GM10847 (cell line): ENCODE results near the gene NBAS.

Source experiments
- POLR2A ChIP-seq: IDR thresholded peaks from 2 replicates; pipeline ENCODE4 v1.6.1; 2011; ENCODE audit not compliant: insufficient read length; ENCODE audit errors: extremely low read depth

Gene NBAS

GRCh38 chr2:15377202-15377601 is 183.9 kb downstream of the NBAS start:
- TF ChIP-seq POLR2A = no peak

DNA sequence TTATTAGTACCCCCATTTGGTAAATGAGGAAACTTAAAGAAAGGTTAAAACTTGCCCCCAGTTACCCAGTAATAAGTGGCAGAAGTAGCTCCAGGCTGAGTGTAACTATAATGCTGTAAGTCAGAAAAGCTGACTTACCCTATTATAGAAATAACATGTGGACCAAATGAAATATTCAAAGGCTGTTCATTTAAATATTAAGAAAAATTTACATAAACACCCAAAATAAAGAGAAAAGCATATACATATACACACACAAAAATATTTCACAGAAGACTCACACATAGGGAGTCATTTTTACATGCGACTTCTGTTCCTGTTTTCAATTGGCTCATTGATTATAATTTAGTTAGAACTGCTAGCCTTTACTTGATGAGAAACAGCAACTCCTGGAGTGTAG is 189.1 kb downstream of the NBAS start:
- no peak for TF ChIP-seq POLR2A

GRCh38 chr2:15369129-15369528 is 192.0 kb downstream of the NBAS start:
- no peak for TF ChIP-seq POLR2A

DNA sequence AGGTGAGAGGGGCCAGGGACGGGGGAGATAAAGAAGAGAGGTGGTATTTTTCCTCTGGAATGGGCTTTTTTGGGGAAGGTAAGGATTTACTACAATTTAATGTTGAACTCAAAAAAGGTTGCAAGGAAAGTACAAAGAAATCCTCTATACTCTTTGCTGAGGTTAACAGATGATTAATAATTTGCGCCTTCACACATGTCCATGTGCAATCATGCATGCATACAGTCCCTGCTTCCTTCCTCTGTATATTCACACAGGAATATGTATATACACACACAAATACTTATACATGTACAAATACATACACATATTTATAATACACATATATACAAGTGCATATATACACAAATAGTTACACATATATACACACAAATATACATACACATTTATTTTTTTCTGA is 193.4 kb downstream of the NBAS start:
- no peak for TF ChIP-seq POLR2A

DNA sequence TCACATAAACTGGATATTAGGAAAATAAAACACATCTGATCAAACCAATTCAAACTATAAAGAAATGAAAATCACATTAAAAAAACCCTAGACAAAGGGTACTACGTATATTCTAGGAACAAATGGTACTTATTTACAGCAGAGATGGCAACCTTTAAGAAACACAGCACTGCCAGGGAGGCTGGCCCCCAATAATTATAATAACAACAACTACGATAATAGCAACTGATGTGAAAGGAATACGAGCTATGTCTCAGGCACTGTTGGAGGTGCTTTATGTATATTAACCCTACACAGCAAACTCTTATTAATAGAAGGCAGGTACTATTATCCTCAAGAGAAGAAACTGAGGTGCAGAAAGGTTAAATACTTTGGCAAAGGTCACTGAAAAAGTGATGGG is 193.9 kb downstream of the NBAS start:
- TF ChIP-seq POLR2A = no peak

DNA sequence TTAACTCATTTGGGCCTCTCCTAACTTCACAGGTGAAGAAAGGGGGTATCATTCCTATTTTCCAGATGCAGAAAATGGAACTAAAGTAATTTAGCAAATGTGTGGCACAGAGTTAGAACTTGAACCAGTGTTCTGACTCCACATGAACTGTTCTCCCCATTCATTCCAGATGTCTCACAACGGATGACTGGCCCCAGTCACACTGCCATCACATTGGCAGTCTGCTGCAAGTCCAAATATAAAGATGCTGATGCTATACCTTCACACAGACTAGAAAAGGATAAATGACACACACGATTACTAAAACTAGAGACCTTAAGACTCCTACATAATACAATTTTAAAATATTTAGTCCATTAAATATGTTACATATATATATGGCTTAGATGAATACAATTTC is 195.7 kb downstream of the NBAS start:
- no peak for TF ChIP-seq POLR2A

DNA sequence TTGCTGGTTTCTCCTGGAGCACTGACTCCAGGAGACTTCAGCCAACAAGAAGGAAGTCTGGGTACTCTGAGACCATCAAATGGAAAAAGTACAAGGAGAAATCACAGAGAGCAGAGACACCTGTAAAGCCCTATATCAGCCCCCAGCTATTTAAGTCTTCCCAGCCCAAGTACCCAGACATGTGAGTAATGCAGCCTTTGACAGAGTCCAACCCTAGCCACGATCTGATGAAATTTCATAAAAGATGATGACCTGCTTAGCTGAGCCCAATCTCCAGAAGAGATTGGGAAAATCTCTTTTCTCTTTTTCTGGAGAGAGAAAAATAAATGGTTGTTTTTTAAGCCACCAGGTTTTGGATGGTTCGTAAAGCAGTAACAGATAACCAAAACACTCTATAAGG is 196.6 kb downstream of the NBAS start:
- TF ChIP-seq POLR2A = no peak

DNA sequence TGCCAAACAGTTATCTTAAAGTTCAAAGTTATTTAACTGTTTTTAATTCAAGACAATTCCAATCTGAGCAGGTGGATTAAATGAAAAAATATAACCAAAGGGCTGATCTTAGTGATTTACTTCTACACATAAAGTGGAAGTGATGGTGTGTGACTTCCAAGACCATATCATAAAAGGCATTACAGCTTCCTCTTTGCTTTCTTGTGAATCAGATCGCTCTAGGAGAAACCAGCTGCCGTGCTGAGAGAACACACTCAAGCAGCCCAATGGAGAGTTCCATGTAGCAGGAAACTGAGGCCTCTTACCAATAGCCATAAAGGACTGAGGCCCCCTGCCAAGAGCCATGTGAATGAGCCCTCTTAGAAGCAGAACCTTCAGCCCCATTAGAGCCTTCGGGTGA is 197.4 kb downstream of the NBAS start:
- no peak for TF ChIP-seq POLR2A

GRCh38 chr2:15363142-15363541 is 198.0 kb downstream of the NBAS start:
- TF ChIP-seq POLR2A = no peak

DNA sequence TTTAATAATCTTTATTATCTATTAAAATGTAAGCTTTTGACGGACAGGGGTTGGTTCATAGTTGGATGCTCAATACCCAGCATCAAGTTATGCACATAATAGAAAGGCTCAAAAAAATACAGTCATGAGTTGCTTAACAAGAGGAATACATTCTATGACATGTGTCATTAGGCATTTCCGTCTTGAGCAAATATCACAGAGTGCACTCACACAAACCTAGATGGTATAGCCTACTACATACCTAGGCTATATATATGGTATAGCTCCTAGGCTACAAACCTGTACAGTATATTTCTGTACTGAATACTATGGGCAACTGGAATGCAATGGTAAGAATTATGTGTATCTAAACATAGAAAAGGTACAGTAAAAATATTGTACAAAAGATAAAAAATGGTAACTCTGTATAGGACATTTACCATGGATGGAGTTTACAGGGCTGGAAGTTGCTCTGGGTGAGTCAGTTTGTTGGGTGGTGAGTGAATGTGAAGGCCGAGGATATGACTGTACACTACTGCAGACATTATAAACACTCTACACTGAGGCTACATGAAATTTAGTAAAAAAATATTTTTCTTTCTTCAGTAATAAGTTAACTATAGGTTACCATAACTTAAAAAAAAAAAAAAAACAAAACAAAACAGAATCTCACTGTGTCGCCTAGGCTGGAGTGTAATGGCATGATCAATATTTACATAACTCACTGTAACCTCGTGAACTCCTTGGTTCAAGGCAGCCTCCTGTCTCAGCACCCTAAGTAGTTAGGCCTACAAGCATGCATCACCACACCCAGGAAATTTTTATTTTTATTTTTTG is 201.2 kb downstream of the NBAS start:
- no peak for TF ChIP-seq POLR2A

GRCh38 chr2:15357922-15358321 is 203.2 kb downstream of the NBAS start:
- TF ChIP-seq POLR2A = no peak

DNA sequence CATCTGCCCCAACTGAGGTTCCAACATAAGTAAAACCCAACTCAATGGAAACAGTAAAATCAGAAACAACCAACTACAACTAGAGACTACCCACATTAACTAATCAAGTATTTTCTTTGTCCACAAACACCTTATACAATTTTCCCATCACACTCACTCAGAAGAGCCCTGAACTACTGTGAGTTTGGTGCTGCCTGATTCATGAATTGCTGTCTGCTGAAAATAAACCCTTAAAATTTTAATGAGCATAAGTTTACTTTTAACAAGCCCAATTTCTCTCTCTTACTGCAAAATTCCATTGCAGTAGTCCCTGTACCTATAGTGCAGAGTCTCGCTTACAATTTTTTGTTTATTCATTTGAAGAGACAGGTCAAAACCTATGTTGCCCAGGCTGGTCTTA is 203.9 kb downstream of the NBAS start:
- TF ChIP-seq POLR2A = no peak

DNA sequence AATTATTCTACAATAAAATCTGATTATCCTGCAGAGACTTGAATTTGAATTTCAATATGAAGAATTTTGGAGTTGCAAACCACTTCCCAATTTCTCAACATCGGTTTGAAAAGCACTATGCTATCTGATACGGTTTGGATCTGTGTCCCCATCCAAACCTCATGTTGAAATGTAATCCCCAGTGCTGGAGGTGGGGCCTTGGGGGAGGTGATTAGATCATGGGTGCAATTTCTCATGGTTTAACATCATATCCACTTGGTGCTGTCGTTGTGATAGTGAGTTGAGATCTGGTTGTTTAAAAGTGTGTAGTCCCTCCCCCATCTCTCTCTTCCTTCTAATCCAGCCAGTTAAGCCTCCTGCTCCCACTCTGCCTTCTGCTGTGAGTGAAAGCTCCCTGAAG is 205.7 kb downstream of the NBAS start:
- no peak for TF ChIP-seq POLR2A

DNA sequence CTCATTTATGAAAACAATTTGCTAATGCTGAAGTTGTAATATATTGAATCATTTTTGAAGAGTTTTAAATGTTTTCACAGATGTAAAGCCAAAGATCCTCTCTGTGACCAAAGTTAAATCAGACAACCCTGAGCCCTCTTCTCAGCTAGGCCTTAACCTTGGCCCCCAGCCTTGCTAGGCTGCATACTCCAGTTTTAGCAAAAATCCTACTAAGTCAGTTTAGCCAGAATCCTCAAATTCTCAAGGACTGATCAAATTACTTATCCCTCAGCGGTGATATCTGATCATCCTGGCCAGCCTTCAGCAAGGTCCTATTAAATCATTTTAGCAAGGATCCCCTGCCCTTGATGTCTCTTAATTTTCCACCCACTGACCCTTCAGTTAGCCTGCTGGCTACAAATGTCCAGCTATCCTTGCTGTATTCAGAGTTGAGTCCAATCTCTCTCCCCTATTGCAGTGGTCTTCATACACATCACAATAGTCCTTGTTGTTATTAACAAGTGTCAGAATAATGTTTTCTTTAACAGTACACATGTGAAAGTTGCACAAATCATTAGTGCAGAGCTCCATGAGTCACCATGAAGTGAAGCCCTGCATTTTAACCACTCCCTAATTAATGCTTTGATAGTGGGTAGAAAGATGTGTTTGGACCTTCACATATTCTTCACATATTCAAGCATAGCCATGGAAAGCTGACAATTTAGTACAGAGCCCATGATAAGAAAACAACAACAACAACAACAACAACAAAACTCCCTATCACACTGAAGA is 206.4 kb downstream of the NBAS start:
- no peak for TF ChIP-seq POLR2A

DNA sequence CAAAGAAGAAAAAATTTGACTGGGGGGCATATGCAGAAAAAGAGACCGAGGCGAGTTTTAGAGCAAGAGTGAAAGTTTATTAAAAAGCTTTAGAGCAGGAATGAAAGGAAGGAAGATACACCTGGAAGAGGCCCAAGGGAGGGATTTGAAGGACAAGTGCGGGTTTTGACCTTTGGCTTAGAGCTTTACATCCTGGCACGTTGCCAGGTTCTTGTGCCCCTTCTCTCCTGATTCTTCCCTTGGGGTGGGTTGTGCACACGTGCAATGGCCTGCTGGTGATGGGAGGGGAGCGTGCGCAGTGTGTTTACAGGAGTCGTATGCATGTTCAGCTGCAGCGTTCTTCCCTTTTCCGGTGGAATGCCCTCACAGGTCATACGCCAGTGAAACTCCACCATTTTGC is 208.8 kb downstream of the NBAS start:
- no peak for TF ChIP-seq POLR2A

DNA sequence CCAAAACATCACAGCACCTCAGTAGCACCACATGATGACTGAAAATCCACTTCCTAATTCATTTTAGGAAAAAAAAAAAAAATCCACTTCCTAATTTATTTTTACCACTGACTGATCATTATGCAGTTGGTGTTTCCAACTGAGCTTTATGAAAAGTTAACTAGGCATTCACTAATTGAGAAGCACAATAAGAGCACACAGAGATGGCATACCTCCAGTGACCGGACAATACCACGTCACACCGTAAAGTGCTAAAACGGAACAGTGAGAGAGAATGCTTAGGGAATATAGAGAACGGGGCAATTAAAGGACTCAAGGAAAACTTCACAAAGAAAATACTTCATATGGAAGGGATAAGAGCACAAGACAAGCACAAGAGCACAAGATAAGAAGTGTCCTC is 212.5 kb downstream of the NBAS start:
- no peak for TF ChIP-seq POLR2A
